Cerebellar nuclear complex (tissue), 1 donor: ENCODE measurements around the gene RDH13.
"Not testable (repeated sequence)": the region's sequence is repeated elsewhere in the genome, so short reads cannot be mapped to it uniquely, and the experiment has no call there.

Experiments
- DNase-seq, 2 experiments: peaks; one replicate each; lab custom pipeline; 2025; lab: John Stamatoyannopoulos, UW

Gene RDH13

GRCh38 chr19:55077106-55077505 lies 14.2 kb upstream of the RDH13 start:
- DNase-seq = no peak

GRCh38 chr19:55076321-55076720 lies 13.4 kb upstream of the RDH13 start:
- no peak for DNase-seq

- no peak for DNase-seq
Measured at GRCh38 chr19:55075371-55075998, 12.5 kb upstream of the RDH13 start, which contains the start of gene EPS8L1. EPS8L1 (plus strand) TSS chr19:55075869; CDS start chr19:55076445, 576 bp downstream.

GRCh38 chr19:55071913-55072312 lies 9.0 kb upstream of the RDH13 start:
- no peak for DNase-seq

- no peak for DNase-seq
Measured at GRCh38 chr19:55071129-55071502, 8.2 kb upstream of the RDH13 start.

- no peak for DNase-seq
Measured at GRCh38 chr19:55070466-55071128, 7.6 kb upstream of the RDH13 start.

GRCh38 chr19:55069865-55070197 lies 6.9 kb upstream of the RDH13 start:
- DNase-seq = no peak

- DNase-seq = no peak
Measured at GRCh38 chr19:55068950-55069864, 6.3 kb upstream of the RDH13 start.

- DNase-seq = no peak
Measured at GRCh38 chr19:55067869-55068268, 4.9 kb upstream of the RDH13 start.

- no peak for DNase-seq
Measured at GRCh38 chr19:55066107-55066709, 3.3 kb upstream of the RDH13 start.

- not testable (repeated sequence) for DNase-seq
Measured at GRCh38 chr19:55065516-55065915, 2.6 kb upstream of the RDH13 start.

GRCh38 chr19:55063492-55063843 lies 520 bp upstream of the RDH13 start:
- DNase-seq = no peak

- not testable (repeated sequence) for DNase-seq
Measured at GRCh38 chr19:55060287-55060686, 2.7 kb downstream of the RDH13 start.

GRCh38 chr19:55058781-55059610 lies 4.0 kb downstream of the RDH13 start:
- DNase-seq = no peak

- no peak for DNase-seq
Measured at GRCh38 chr19:55056827-55057226, 6.1 kb downstream of the RDH13 start.

GRCh38 chr19:55053735-55054134 lies 9.2 kb downstream of the RDH13 start:
- no peak for DNase-seq

GRCh38 chr19:55050749-55051532 lies 12.0 kb downstream of the RDH13 start:
- no peak for DNase-seq

- no peak for DNase-seq
Measured at GRCh38 chr19:55048446-55048845, 14.5 kb downstream of the RDH13 start.

GRCh38 chr19:55047951-55048350 lies 15.0 kb downstream of the RDH13 start:
- no peak for DNase-seq

- DNase-seq = no peak
Measured at GRCh38 chr19:55046975-55047622, 15.8 kb downstream of the RDH13 start.
